ENCODE results near the gene RGS17. TPM values are rescaled to one million over a fixed set of nuclear protein-coding genes. Genes with fewer than 3 reads are reported as not detected.

RGS17 gene
- total and polyA plus RNA-seq, 2 of the 13 experiments (the other 11 are each of a cell fraction or from before 2014, with no cell fraction given), result 0.04 TPM; not detected in 1

DNA sequence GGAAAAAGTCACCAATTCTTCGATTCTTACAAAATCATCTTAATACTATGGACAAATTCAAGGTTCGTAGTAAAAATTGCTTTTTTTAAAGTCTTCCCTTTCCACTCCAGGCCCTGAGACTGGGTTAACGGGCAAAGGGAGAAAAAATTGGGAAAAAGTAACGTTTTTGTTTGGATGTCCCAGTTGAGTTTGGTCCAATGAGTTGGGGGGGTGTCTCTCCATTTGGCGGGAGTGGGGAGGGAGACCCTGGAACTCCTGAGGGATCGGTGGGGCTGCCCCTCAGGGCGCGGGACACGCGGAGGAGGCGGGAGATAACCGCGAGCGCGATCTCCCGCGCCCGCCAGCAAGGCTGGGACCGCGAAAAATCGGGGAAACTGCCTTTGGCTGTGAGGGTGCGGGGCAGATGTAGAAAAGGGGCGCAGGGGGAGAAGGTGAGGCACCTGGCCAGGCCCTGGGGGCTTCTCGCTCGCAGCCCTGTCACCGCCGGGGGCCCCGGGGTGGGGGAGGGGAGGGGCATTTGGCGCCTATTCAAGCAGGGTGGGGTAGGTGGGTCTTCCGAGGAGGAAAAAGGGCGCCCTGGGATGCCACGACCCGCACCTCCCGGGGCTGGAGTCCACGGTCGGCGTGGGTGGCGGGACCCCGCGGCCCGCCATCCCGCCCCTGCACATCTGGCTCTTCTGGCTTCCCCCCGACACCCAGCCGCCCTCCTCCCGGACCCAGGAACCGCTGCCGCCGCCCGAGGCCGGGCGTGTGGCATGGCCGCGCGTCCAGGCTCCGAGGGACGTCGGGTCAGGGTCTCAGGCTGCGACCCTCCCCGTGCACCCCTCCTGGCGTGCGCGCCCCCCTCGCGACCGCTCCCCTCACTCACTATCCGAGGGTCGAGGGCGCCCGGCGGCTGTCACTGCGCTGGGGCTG is 148.8 kb downstream of the RGS17 start (continued):
- 0 out of 2 replicates have a peak, but pooled peaks have one; percentile 17 for TF ChIP-seq ZBTB34 (CRISPR knock-in tag; IDR thresholded peaks at IDR 0.05)
- TF ChIP-seq ZNF780A (CRISPR knock-in tag; IDR thresholded peaks at IDR 0.05), result peak; percentile 5; the same call in 1 of the 2 replicates
- TF ChIP-seq ZNF274 (CRISPR knock-in tag; IDR thresholded peaks at IDR 0.05), result no peak
- TF ChIP-seq, protein P1, sequence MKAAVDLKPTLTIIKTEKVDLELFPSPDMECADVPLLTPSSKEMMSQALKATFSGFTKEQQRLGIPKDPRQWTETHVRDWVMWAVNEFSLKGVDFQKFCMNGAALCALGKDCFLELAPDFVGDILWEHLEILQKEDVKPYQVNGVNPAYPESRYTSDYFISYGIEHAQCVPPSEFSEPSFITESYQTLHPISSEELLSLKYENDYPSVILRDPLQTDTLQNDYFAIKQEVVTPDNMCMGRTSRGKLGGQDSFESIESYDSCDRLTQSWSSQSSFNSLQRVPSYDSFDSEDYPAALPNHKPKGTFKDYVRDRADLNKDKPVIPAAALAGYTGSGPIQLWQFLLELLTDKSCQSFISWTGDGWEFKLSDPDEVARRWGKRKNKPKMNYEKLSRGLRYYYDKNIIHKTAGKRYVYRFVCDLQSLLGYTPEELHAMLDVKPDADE (CRISPR knock-in tag; IDR thresholded peaks at IDR 0.05), result no peak
- TF ChIP-seq JUND (CRISPR knock-in tag; IDR thresholded peaks at IDR 0.05), result no peak
- no peak; the same call in 1 of the 2 replicates for TF ChIP-seq ZNF841 (CRISPR knock-in tag; IDR thresholded peaks at IDR 0.05; ENCODE audit: borderline replicate concordance)
- TF ChIP-seq HBP1 (CRISPR knock-in tag; IDR thresholded peaks at IDR 0.05; ENCODE audit: low read depth), result no peak
- no peak for TF ChIP-seq IRX3 (CRISPR knock-in tag; IDR thresholded peaks at IDR 0.05; ENCODE audit: borderline replicate concordance, low read depth)
- no peak for TF ChIP-seq HOXA3 (CRISPR knock-in tag; IDR thresholded peaks at IDR 0.05)
- TF ChIP-seq HDAC1 (CRISPR knock-in tag; IDR thresholded peaks at IDR 0.05), result no peak
- TF ChIP-seq KAT8 (CRISPR knock-in tag; IDR thresholded peaks at IDR 0.05), result no peak
- no peak for TF ChIP-seq SUZ12 (IDR thresholded peaks at IDR 0.05; ENCODE audit: low read depth, low read length)
- TF ChIP-seq HES4 (CRISPR knock-in tag; IDR thresholded peaks at IDR 0.05; ENCODE audit: borderline replicate concordance), result no peak
- no peak for TF ChIP-seq ZBTB44 (CRISPR knock-in tag; IDR thresholded peaks at IDR 0.05)
- no peak for TF ChIP-seq WIZ (CRISPR knock-in tag; IDR thresholded peaks at IDR 0.05)
- no peak for TF ChIP-seq FOXP4 (CRISPR knock-in tag; IDR thresholded peaks at IDR 0.05)
- TF ChIP-seq ZFP62 (CRISPR knock-in tag; IDR thresholded peaks at IDR 0.05), result no peak
- TF ChIP-seq HNRNPL (IDR thresholded peaks at IDR 0.05; ENCODE audit: low read depth, low read length), result no peak
- no peak for TF ChIP-seq STAT5B (CRISPR knock-in tag; IDR thresholded peaks at IDR 0.05)
- TF ChIP-seq PCBP1 (IDR thresholded peaks at IDR 0.05; ENCODE audit: borderline replicate concordance, low read depth, low read length), result no peak
- TF ChIP-seq ZNF251 (CRISPR knock-in tag; IDR thresholded peaks at IDR 0.05), result no peak
